Mesothelial cell of epicardium (in vitro differentiated cells): ENCODE measurements around the gene TXNDC15. TPM values are rescaled to one million over a fixed set of nuclear protein-coding genes. Genes with fewer than 3 reads are reported as not detected.
"Not testable (repeated sequence)": the region's sequence is repeated elsewhere in the genome, so short reads cannot be mapped to it uniquely, and the experiment has no call there.

Experiments
- DNase-seq, 2 experiments: peaks; one replicate each; pipeline ENCODE4 v3.0.0; 2021; ENCODE audit warnings: low spot score in 2 of 2; ENCODE audit not compliant: unreplicated experiment in 2 of 2
- H3K27ac Mint-ChIP-seq: 2 replicates; pipeline ENCODE4 v1.8.0; 2021; ENCODE audit warnings: mixed read lengths
- H3K27me3 Mint-ChIP-seq: 2 replicates; pipeline ENCODE4 v1.8.0; 2021; ENCODE audit warnings: low read depth, mixed read lengths
- H3K36me3 Mint-ChIP-seq: 2 replicates; pipeline ENCODE4 v1.8.0; 2021; ENCODE audit warnings: mixed read lengths
- H3K4me1 Mint-ChIP-seq: 2 replicates; pipeline ENCODE4 v1.8.0; 2021; ENCODE audit warnings: mixed read lengths
- H3K4me3 Mint-ChIP-seq: 2 replicates; pipeline ENCODE4 v1.8.0; 2021; ENCODE audit warnings: mild to moderate bottlenecking, moderate library complexity, mixed read lengths
- H3K9me3 Mint-ChIP-seq: 2 replicates; pipeline ENCODE4 v1.8.0; 2021; ENCODE audit warnings: mixed read lengths
- CTCF ChIP-seq: fragments of 200-600 bp; sonication (generic); IDR thresholded peaks from one replicate; pipeline ENCODE4 v1.5.0; 2021; ENCODE audit warnings: antibody characterized with exemption; ENCODE audit not compliant: unreplicated experiment
- total RNA-seq: library from RNA; stranded (reverse); gene quantifications from 3 replicates; pipeline ENCODE4 v1.2.1, GENCODE V29; 2021

The TXNDC15 gene
- total RNA-seq, 1 donor from 2014 or later, result 48.9 TPM

GRCh38 chr5:134837530-134838181, 36.5 kb upstream of the TXNDC15 start:
- Mint-ChIP-seq H3K4me1 (peaks cover 8% of the 10 kb centered on the region), H3K36me3 (peaks cover 24% of the 10 kb centered on the region), H3K27ac (no peak overlapping the region), H3K9me3 (no peaks in the 10 kb centered on the region), H3K4me3 (no peak overlapping the region), H3K27me3 (no peaks in the 10 kb centered on the region)
- no peak for DNase-seq
- TF ChIP-seq CTCF, result no peak

GRCh38 chr5:134838361-134838760, 35.8 kb upstream of the TXNDC15 start:
- not testable (repeated sequence) for H3K4me1 Mint-ChIP-seq, H3K27me3 Mint-ChIP-seq, H3K4me3 Mint-ChIP-seq, H3K9me3 Mint-ChIP-seq, DNase-seq, H3K27ac Mint-ChIP-seq
- H3K36me3 Mint-ChIP-seq, result peaks cover 24% of the 10 kb centered on the region

- H3K27ac Mint-ChIP-seq, result no peak overlapping the region
- TF ChIP-seq CTCF, result no peak
- H3K36me3 Mint-ChIP-seq, result peaks cover 21% of the 10 kb centered on the region
- peaks cover 9% of the 10 kb centered on the region for H3K4me1 Mint-ChIP-seq
- DNase-seq, result no peak
- no peaks in the 10 kb centered on the region for H3K27me3 Mint-ChIP-seq
- H3K4me3 Mint-ChIP-seq, result no peak overlapping the region
- no peaks in the 10 kb centered on the region for H3K9me3 Mint-ChIP-seq
These were observed 33.4 kb upstream of the TXNDC15 start for GRCh38 chr5:134840811-134841210.

GRCh38 chr5:134844252-134844651, 29.9 kb upstream of the TXNDC15 start:
- DNase-seq, result no peak
- Mint-ChIP-seq H3K9me3 (no peaks in the 10 kb centered on the region), H3K4me3 (no peak overlapping the region), H3K4me1 (peaks cover 22% of the 10 kb centered on the region), H3K36me3 (peaks cover 14% of the 10 kb centered on the region), H3K27me3 (no peaks in the 10 kb centered on the region), H3K27ac (peak overlapping the region; percentile 98)
- no peak for TF ChIP-seq CTCF

- Mint-ChIP-seq H3K4me1 (peaks cover 24% of the 10 kb centered on the region), H3K27ac (peak overlapping the region; percentile 98), H3K36me3 (peaks cover 9% of the 10 kb centered on the region), H3K9me3 (no peaks in the 10 kb centered on the region), H3K4me3 (peak overlapping the region; percentile 89), H3K27me3 (no peaks in the 10 kb centered on the region)
- no peak for TF ChIP-seq CTCF
- DNase-seq, result no peak
These were observed 28.8 kb upstream of the TXNDC15 start for GRCh38 chr5:134845335-134845851.

GRCh38 chr5:134845852-134846640, 28.1 kb upstream of the TXNDC15 start, which contains the start of gene C5orf24:
Gene C5orf24, plus strand, starts transcription at chr5:134845968. Its CDS starts 8,933 bp downstream, at chr5:134854901.
- peaks cover 4% of the 10 kb centered on the region for H3K36me3 Mint-ChIP-seq
- H3K4me1 Mint-ChIP-seq, result peaks cover 25% of the 10 kb centered on the region
- no peaks in the 10 kb centered on the region for H3K27me3 Mint-ChIP-seq
- H3K27ac Mint-ChIP-seq, result peak within 1 kb of the TSS; percentile 98
- H3K4me3 Mint-ChIP-seq, result peak within 1 kb of the TSS; percentile 89
- peak; percentile 88 to 94 for DNase-seq
- no peaks in the 10 kb centered on the region for H3K9me3 Mint-ChIP-seq
- TF ChIP-seq CTCF, result no peak
